CD4-positive, alpha-beta T cell treated with Interleukin-17A for 1 hour (primary cell): ENCODE measurements around the gene SUV39H1.

ENCODE experiments used
- DNase-seq: peaks from one replicate; pipeline ENCODE4 v3.0.0-alpha.2; 2020

The SUV39H1 gene

GRCh38 chrX:48715876-48716502 lies 19.5 kb downstream of the SUV39H1 start:
- peak; percentile 27 for DNase-seq

GRCh38 chrX:48719958-48720357 lies 23.4 kb downstream of the SUV39H1 start:
- peak; percentile 29 for DNase-seq

GRCh38 chrX:48720577-48721250 lies 24.2 kb downstream of the SUV39H1 start:
- DNase-seq: peak; percentile 54

GRCh38 chrX:48721916-48722315 lies 25.4 kb downstream of the SUV39H1 start:
- no peak for DNase-seq

GRCh38 chrX:48726596-48726995 lies 30.1 kb downstream of the SUV39H1 start:
- no peak for DNase-seq

GRCh38 chrX:48728653-48729052 lies 32.1 kb downstream of the SUV39H1 start:
- no peak for DNase-seq

- DNase-seq: no peak
Measured at GRCh38 chrX:48736303-48736702, 39.8 kb downstream of the SUV39H1 start.

GRCh38 chrX:48736878-48737212 lies 40.3 kb downstream of the SUV39H1 start:
- no peak for DNase-seq

GRCh38 chrX:48737213-48737938 lies 40.8 kb downstream of the SUV39H1 start:
- DNase-seq: peak; percentile 95

GRCh38 chrX:48737940-48738339 lies 41.4 kb downstream of the SUV39H1 start:
- no peak for DNase-seq

GRCh38 chrX:48741834-48742233 lies 45.3 kb downstream of the SUV39H1 start:
- no peak for DNase-seq

- no peak for DNase-seq
Measured at GRCh38 chrX:48745222-48745621, 48.7 kb downstream of the SUV39H1 start.

- DNase-seq: no peak
Measured at GRCh38 chrX:48747415-48748016, 51.0 kb downstream of the SUV39H1 start.

GRCh38 chrX:48749182-48749581 lies 52.6 kb downstream of the SUV39H1 start:
- DNase-seq: no peak

- DNase-seq: no peak
Measured at GRCh38 chrX:48751343-48751742, 54.8 kb downstream of the SUV39H1 start.

- DNase-seq: no peak
Measured at GRCh38 chrX:48752498-48752897, 56.0 kb downstream of the SUV39H1 start.

- DNase-seq: no peak
Measured at GRCh38 chrX:48753708-48754228, 57.2 kb downstream of the SUV39H1 start.

GRCh38 chrX:48754238-48754637 lies 57.7 kb downstream of the SUV39H1 start:
- DNase-seq: no peak
